SU-DHL-6 (cell line): Measurements from ENCODE around the gene AHRR.

Experiments
- H2AFZ ChIP-seq: fragments of 200-600 bp; sonication (generic); 2 replicates; pipeline ENCODE4 v1.6.1; 2014; ENCODE audit warnings: low read depth, mild to moderate bottlenecking, moderate library complexity, mixed read lengths, antibody characterized with exemption, low read length; ENCODE audit not compliant: severe bottlenecking
- H3F3A ChIP-seq: fragments of 200-600 bp; shearing (Covaris generic); 2 replicates; pipeline ENCODE4 v1.6.0; 2016; ENCODE audit warnings: antibody characterized with exemption, mild to moderate bottlenecking; ENCODE audit not compliant: insufficient read depth
- H3K27ac ChIP-seq: fragments of 200-600 bp; sonication (generic); 2 replicates; pipeline ENCODE4 v1.5.1; 2016; ENCODE audit warnings: low read depth, mild to moderate bottlenecking, low read length, moderate library complexity, mixed read lengths
- H3K27me3 ChIP-seq: fragments of 200-600 bp; sonication (generic), shearing (Covaris generic); 2 replicates; pipeline ENCODE4 v1.6.0; 2014; ENCODE audit warnings: mild to moderate bottlenecking, low read length
- H3K36me3 ChIP-seq: fragments of 200-600 bp; sonication (generic); 2 replicates; pipeline ENCODE4 v1.6.1; 2014; ENCODE audit warnings: mild to moderate bottlenecking, low read length, mixed read lengths
- H3K4me2 ChIP-seq: fragments of 300-600, 200-600 bp; shearing (Covaris generic), sonication (generic); 2 replicates; pipeline ENCODE4 v1.6.0; 2014; ENCODE audit warnings: low read length, low read depth, mild to moderate bottlenecking; ENCODE audit not compliant: poor library complexity, severe bottlenecking
- H3K4me3 ChIP-seq: fragments of 200-600 bp; sonication (generic); 2 replicates; pipeline ENCODE4 v1.5.1; 2014; ENCODE audit warnings: antibody characterized with exemption, low read length, mild to moderate bottlenecking, mixed read lengths; ENCODE audit not compliant: insufficient read depth, poor library complexity, severe bottlenecking
- H3K79me2 ChIP-seq: fragments of 200-600 bp; sonication (generic); 2 replicates; pipeline ENCODE4 v1.6.1; 2014; ENCODE audit warnings: mild to moderate bottlenecking, low read length, moderate library complexity; ENCODE audit not compliant: insufficient read depth
- H3K9ac ChIP-seq: fragments of 200-600 bp; sonication (generic); 2 replicates; pipeline ENCODE4 v1.7.0; 2014; ENCODE audit warnings: mild to moderate bottlenecking, low read length
- H3K9me2 ChIP-seq: fragments of 200-600 bp; sonication (generic); replicated peaks from 2 replicates; pipeline ENCODE4 v1.6.1; 2014; ENCODE audit warnings: low read length; ENCODE audit not compliant: insufficient read depth
- H3K9me3 ChIP-seq: fragments of 200-600 bp; sonication (generic); 2 replicates; pipeline ENCODE4 v1.6.1; 2014; ENCODE audit warnings: low read length, mixed read lengths; ENCODE audit not compliant: insufficient read depth
- H4K20me1 ChIP-seq: fragments of 200-600 bp; sonication (generic); 2 replicates; pipeline ENCODE4 v1.6.1; 2014; ENCODE audit warnings: low read depth, mild to moderate bottlenecking, antibody characterized with exemption, low read length, moderate library complexity, mixed read lengths
- CTCF ChIP-seq: fragments of 200-600 bp; sonication (generic); IDR thresholded peaks from one replicate; pipeline ENCODE4 v1.5.1; 2017; ENCODE audit warnings: antibody characterized with exemption, mild to moderate bottlenecking, low read length, moderate library complexity; ENCODE audit not compliant: insufficient read depth, poor library complexity, severe bottlenecking
- EZH2phosphoT487 ChIP-seq: fragments of 200-600 bp; sonication (generic), shearing (Covaris generic); conservative IDR thresholded peaks from 2 replicates; pipeline ENCODE4 v1.6.1; 2018; ENCODE audit warnings: mild to moderate bottlenecking, antibody characterized with exemption, low read length, moderate library complexity, mixed read lengths

AHRR gene

GRCh38 chr5:466661-467310, 145.3 kb downstream of the AHRR start:
- no peaks in the 10 kb centered on the region for H3K9me2 ChIP-seq
- no peak for TF ChIP-seq CTCF
- no peak for TF ChIP-seq EZH2phosphoT487
- no peak overlapping the region for H3K4me3 ChIP-seq
- H3K27ac ChIP-seq: no peak overlapping the region
- no peak overlapping the region for H3K9ac ChIP-seq
- no peaks in the 10 kb centered on the region for H3K27me3 ChIP-seq
- H2AFZ ChIP-seq: no peak overlapping the region
- peaks cover 4% of the 10 kb centered on the region for H3K79me2 ChIP-seq
- H3K4me2 ChIP-seq: no peak overlapping the region
- H4K20me1 ChIP-seq: no peaks in the 10 kb centered on the region
- H3K36me3 ChIP-seq: peaks cover 4% of the 10 kb centered on the region; the same call in 1 of the 2 replicates
- H3F3A ChIP-seq: peaks cover 3% of the 10 kb centered on the region
- no peaks in the 10 kb centered on the region for H3K9me3 ChIP-seq

DNA sequence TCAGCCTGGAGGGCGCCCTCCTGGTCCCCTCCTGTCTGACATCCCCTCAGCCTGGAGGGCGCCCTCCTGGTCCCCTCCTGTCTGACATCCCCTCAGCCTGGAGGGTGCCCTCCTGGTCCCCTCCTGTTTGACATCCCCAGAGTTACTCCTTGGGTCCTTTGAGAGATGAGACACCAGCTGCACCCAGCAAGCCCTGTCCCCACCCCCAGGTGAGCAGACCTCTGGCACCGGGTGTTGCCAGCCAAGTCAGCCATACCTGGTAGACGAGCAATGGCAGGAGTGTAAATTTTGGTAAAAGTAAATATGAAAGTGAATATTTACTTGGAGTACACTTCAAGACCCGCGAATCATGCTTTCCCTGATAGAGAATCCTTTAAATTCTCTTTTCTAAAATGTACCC, 146.9 kb downstream of the AHRR start:
- no peak overlapping the region for H3K27ac ChIP-seq
- H4K20me1 ChIP-seq: no peaks in the 10 kb centered on the region
- peaks cover 14% of the 10 kb centered on the region for H3K79me2 ChIP-seq
- H3K27me3 ChIP-seq: no peaks in the 10 kb centered on the region
- no peaks in the 10 kb centered on the region for H3K36me3 ChIP-seq
- no peaks in the 10 kb centered on the region for H3K9me2 ChIP-seq
- H3F3A ChIP-seq: peaks cover 4% of the 10 kb centered on the region
- no peak overlapping the region for H3K4me3 ChIP-seq
- no peak overlapping the region for H3K9ac ChIP-seq
- H3K9me3 ChIP-seq: no peaks in the 10 kb centered on the region
- TF ChIP-seq EZH2phosphoT487: no peak
- no peak overlapping the region for H2AFZ ChIP-seq
- H3K4me2 ChIP-seq: no peak overlapping the region

DNA sequence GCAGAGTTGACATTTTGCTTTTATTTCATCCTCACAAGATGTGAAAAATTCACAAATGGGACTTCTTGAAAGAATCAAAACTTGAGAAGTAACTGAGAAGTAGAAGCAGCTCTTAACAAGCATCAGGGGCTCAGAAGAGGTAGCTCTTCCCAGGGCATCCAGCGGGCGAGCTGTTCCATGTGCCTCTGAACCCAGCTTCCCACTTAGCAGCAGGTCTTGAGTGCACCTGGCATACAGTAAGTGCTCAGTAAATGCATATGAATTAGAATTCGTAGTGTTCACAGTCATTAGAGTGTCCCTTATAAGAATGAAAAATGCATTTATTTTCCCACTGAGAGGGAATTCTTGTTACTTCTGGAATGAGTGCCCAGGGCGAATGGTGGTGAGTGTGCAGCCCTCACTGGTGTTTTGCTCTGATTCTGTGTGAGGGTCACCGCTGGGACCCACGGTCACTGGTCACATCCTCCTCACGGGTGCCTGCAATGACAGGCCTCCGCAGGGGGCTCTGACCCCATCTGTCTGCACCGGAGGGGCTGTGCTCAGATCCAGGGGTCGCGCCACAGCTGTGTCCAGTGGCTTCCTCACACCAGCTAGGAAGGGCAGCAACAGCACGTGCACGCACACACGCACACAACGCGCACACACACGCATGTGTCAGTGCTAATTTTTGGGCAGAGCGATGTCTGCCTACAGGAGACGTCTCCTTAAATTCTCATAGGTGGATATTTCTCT, 148.4 kb downstream of the AHRR start:
- no peak overlapping the region for H3K4me3 ChIP-seq
- H3F3A ChIP-seq: peaks cover 4% of the 10 kb centered on the region
- peaks cover 14% of the 10 kb centered on the region for H3K79me2 ChIP-seq
- no peaks in the 10 kb centered on the region for H3K27me3 ChIP-seq
- TF ChIP-seq EZH2phosphoT487: no peak
- no peak for TF ChIP-seq CTCF
- no peak overlapping the region for H3K4me2 ChIP-seq
- no peak overlapping the region for H3K27ac ChIP-seq
- no peak overlapping the region for H3K9ac ChIP-seq
- no peaks in the 10 kb centered on the region for H4K20me1 ChIP-seq
- no peaks in the 10 kb centered on the region for H3K9me2 ChIP-seq
- H3K9me3 ChIP-seq: no peaks in the 10 kb centered on the region
- no peak overlapping the region for H2AFZ ChIP-seq
- H3K36me3 ChIP-seq: no peaks in the 10 kb centered on the region
